ENCODE measurements around the gene DNPH1. TPM values are rescaled to one million over a fixed set of nuclear protein-coding genes. Genes with fewer than 3 reads are reported as not detected.

The DNPH1 gene
- total and polyA plus RNA-seq, 2 of the 8 experiments (the other 6 are each of a cell fraction or from before 2014, with no cell fraction given), result 33.9 to 134 TPM

DNA sequence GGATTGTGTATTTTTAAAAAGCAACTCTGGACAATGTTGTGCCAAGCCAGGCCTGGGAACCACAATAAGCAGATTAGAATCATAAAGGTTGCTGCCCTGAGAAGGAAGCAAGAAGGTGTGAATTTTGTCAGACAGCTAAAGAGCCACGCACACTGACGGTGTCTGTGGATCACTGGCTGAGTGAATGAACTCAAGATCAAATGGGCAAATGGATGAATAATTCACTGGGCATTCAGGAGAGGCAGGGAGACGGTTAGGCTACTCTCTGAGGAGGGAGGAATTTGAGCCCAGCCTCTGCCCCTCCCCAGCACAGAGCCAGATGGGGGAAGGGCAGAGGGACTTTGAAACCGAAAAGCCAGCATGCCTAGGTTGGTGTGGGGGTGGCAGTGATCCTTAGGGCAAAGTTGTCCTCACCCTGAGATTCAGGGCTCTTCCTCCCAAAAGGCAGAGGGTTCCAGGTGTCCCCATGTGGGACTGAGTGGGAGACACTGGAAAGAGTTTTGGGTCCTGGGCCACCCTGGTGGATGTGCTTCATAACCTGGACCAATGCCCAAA is 49.3 kb upstream of the DNPH1 start:
- H2BK5ac ChIP-seq (ENCODE audit: low read depth, low read length), result no peak overlapping the region
- peaks cover 4 to 29% (median 20%) of the 10 kb centered on the region in 4 experiments for H3K4me1 ChIP-seq (replicated peaks in 1 of 4; ENCODE audit: control insufficient read depth in 3 of 4, insufficient read depth in 4 of 4, low read length in 3 of 4)
- no peak overlapping the region for H3K56ac ChIP-seq (replicated peaks; ENCODE audit: insufficient read length, low read depth, low read length)
- H2BK15ac ChIP-seq (ENCODE audit: low read length), result no peak overlapping the region; the same call in 1 of the 2 replicates
- H3K36me3 ChIP-seq (ENCODE audit: control insufficient read depth in 2 of 4, insufficient read depth in 4 of 4, low read length in 3 of 4), result no peaks in the 10 kb centered on the region
- H3K9ac ChIP-seq (replicated peaks in 1 of 4; ENCODE audit: extremely low read depth in 1 of 4, low read depth in 3 of 4, low read length in 3 of 4), result peak overlapping the region in 1 of 4 experiments; percentile 36; a peak in 1 of 7 replicates
- H2BK120ac ChIP-seq (replicated peaks; ENCODE audit: low read depth, low read length), result no peak overlapping the region
- H4K8ac ChIP-seq (ENCODE audit: extremely low read depth, insufficient read depth, low read length), result no peak overlapping the region
- no peak overlapping the region for H3K27ac ChIP-seq (ENCODE audit: low read depth, low read length)
- H3K4ac ChIP-seq (replicated peaks; ENCODE audit: insufficient read length, low read depth, low read length), result no peak overlapping the region
- ChIA-PET CTCF (ENCODE audit: partially characterized antibody) (interaction anchor here (0.8 to 3.2 kb wide), 8 partner anchors 8 to 68 kb away, joined by 3 to 11 read pairs (median 4); partner anchors contain the start of gene SLC22A7), POLR2A (ENCODE audit: partially characterized antibody) (interaction anchor here (1.0 kb wide), 1 partner anchor 9 kb away, joined by 3 read pairs; no protein-coding TSS in a partner anchor)
- no peak overlapping the region for H3K23ac ChIP-seq (ENCODE audit: insufficient read length)
- peaks cover 12 to 33% (median 28%) of the 10 kb centered on the region in 4 experiments for H3K27me3 ChIP-seq (replicated peaks in 1 of 4; ENCODE audit: control insufficient read depth in 3 of 4, extremely low read depth in 1 of 4, insufficient read depth in 3 of 4, low read length in 3 of 4)
- no peak for TF ChIP-seq POLR2A (IDR thresholded peaks at IDR 0.05; ENCODE audit: control extremely low read depth in 1 of 2, low read depth in 2 of 2, low read length in 2 of 2)
- TF ChIP-seq SP1 (IDR thresholded peaks at IDR 0.05; ENCODE audit: low read depth, low read length), result 0 out of 2 replicates have a peak, but pooled peaks have one; percentile 19
- peaks cover 11% of the 10 kb centered on the region for H3K23me2 ChIP-seq (ENCODE audit: low read depth, low read length)
- H2BK12ac ChIP-seq (ENCODE audit: low read depth, low read length), result 0 out of 2 replicates have a peak overlapping the region, but pooled peaks have one; percentile 6
- peak overlapping the region; percentile 34 to 65; a peak in 3 of 4 replicates for H3K4me2 ChIP-seq (ENCODE audit: insufficient read depth in 1 of 2, low read depth in 2 of 2, low read length in 2 of 2)
- no peaks in the 10 kb centered on the region for H3K79me2 ChIP-seq (ENCODE audit: control insufficient read depth in 1 of 2, insufficient read depth in 2 of 2, low read length in 2 of 2)
- H3K79me1 ChIP-seq (ENCODE audit: low read depth, low read length), result no peaks in the 10 kb centered on the region
- 0 out of 2 replicates have a peak overlapping the region, but pooled peaks have one; percentile 27 for H2BK20ac ChIP-seq (ENCODE audit: low read length)
- no peak overlapping the region for H3K14ac ChIP-seq (ENCODE audit: insufficient read length)
- no peak overlapping the region for H2AFZ ChIP-seq (ENCODE audit: low read length)
- peak overlapping the region; percentile 72 for H3K18ac ChIP-seq (ENCODE audit: extremely low read depth, low read length)
- FAIRE-seq (peak; percentile 69), DNase-seq (ENCODE audit: low read depth in 1 of 2, low spot score in 2 of 2) (no peak)
- H3K9me3 ChIP-seq (ENCODE audit: insufficient read depth in 2 of 2, low read depth in 1 of 2, low read length in 1 of 2), result no peaks in the 10 kb centered on the region
- 54% methylated on average over 4 of the region's 4 CpGs; no CpG with 5 or more reads in 1 of the 2 experiments for WGBS, 2 experiments (ENCODE audit: extremely low coverage in 1 of 2, insufficient coverage in 1 of 2, insufficient read length in 1 of 2, insufficient replicate concordance in 2 of 2, low coverage in 1 of 2, low lambda C conversion rate in 2 of 2, missing lambda C conversion rate in 1 of 2)
- no peak overlapping the region; a peak in 1 of 8 replicates for H3K4me3 ChIP-seq (ENCODE audit: extremely low read depth in 1 of 4, insufficient read depth in 2 of 4, low read depth in 3 of 4, low read length in 4 of 4)
- H4K20me1 ChIP-seq (replicated peaks in 1 of 2; ENCODE audit: control insufficient read depth in 1 of 2, insufficient read depth in 2 of 2, low read length in 2 of 2), result no peaks in the 10 kb centered on the region
- no peak overlapping the region for H2AK5ac ChIP-seq (ENCODE audit: low read depth, low read length)
- no peak overlapping the region for H4K5ac ChIP-seq (ENCODE audit: insufficient read length, low read depth, low read length)
- peak overlapping the region; percentile 0 for H4K91ac ChIP-seq (replicated peaks; ENCODE audit: insufficient read length, low read length)
